ENCODE results near the gene MGAM2.
"Not testable (repeated sequence)": the region's sequence is repeated elsewhere in the genome, so short reads cannot be mapped to it uniquely, and the experiment has no call there.

Gene MGAM2

GRCh38 chr7:142111499-142111898 lies at the start of gene MGAM2:
Gene MGAM2 (plus strand): TSS chr7:142111718. CDS start chr7:142116874, 5,156 bp downstream.
- DNase-seq (ENCODE audit: low read depth in 2 of 2, low spot score in 1 of 2): no peak

DNA sequence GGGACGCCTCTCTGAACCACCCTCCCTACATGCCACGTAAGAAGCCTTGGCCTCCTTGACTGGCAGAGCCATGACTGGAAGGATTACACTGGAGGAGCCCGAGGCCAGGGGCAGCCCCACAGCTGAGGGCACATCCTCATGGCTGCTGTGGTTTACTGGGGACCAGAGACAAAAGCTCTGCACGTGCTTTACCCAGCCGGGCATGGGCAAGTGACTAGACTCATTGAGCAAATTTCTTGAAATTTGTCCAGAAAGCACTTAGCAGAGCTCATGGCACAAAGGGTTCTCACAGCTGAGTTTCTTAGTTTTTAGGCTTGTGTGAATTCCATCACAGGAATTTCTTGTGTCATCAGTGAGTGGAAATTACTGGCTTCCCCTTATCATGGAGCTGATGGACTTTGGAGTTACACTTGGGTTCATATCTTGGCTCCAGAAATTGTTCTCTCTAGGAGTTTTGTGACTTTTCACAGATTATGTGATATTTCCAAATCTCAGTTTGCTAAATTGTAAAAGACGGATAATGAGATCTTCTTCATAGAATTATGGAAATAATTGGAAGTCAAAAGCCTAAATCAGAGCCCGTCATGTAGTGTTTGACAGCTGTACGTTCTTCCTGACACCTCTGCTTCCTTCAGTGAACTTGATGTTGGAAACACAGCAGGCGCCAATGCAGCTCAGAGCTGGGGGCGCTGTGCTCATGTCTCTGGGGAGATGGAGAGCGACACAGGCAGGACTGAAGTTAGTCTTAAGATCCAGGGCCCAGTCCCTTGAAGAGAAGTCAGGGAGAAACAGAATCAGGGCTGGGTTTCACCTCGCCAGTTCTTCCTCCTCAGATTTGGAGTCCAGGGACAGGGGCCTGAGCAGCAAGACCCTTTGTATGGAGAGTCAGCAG lies 47.7 kb upstream of the MGAM2 start:
- no peak for DNase-seq (ENCODE audit: low read depth in 2 of 2, low spot score in 1 of 2)

- DNase-seq (ENCODE audit: low read depth in 2 of 2, low spot score in 1 of 2): no peak
These were observed 45.0 kb upstream of the MGAM2 start for GRCh38 chr7:142066536-142066935.

DNA sequence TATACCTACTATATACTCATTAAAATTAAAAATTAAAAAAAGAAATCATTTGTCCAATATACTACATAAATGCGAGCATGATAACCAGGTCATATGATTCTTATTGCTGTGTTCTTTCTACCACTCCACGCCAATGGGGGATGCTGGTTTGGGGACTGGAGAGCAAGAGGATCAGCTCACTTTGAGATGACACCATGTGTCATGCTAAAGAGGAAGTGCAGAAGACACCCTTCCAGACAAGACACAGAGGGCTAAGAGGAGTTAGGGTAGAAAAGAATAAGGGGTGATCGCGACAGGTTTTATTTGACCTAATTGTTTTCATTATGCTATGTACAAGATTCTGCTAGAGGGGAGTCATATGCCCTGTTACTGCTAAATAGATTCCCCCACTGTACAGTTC lies 33.8 kb upstream of the MGAM2 start:
- DNase-seq (ENCODE audit: low read depth in 2 of 2, low spot score in 1 of 2): no peak

GRCh38 chr7:142083605-142084004 lies 27.9 kb upstream of the MGAM2 start:
- no peak for DNase-seq (ENCODE audit: low read depth in 2 of 2, low spot score in 1 of 2)

DNA sequence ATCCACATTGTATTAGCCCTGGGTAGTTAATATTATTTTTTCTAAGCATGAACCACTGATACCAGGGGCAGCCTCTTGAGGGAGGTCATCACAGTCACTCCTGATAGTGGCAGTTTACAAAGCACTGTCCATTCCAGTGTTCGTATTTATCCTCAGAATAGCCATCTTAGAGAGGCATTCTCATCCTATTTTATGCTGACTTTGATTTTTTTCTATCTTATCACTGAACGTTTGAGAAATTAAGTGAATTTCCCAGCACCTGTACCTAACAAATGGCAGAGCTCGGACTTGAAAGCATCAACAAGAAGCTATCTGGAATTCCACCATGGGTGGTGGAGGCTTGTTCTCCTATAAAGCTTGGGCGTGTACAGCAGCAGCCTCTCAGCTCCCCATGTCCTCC lies 26.1 kb upstream of the MGAM2 start:
- no peak for DNase-seq (ENCODE audit: low read depth in 2 of 2, low spot score in 1 of 2)

DNA sequence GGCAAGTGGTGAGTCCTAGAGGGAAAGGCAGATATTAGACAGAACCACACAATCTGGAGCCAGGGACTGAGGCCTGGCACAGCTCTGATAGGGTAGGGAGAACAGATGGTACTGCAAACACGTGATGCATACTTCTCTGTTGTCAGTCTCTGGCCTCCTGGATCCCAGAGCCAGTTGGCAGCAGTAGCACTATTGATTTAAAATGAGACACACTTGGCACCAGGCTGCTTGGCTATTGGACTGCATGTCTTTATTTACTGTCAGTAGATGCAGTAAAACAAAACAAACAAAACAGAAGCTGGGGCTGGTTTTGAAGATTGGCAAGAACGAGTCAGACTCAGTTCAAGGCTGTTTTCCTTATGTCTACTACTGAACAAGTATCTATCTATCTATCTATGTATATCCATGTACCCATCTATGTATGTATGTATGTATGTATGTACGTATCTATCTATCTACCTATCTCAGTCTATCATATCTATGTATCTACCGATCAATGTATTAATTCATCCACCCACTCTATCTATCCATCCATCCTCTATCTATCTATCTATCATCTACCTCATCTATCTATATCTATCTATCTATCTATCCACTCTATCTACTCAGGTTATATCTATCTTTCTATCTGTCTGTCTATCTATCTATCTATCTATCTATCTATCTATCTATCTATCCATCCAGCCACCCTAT lies 23.4 kb upstream of the MGAM2 start:
- no peak for DNase-seq (ENCODE audit: low read depth in 2 of 2, low spot score in 1 of 2)

GRCh38 chr7:142089035-142089434 lies 22.5 kb upstream of the MGAM2 start:
- DNase-seq (ENCODE audit: low read depth in 2 of 2, low spot score in 1 of 2): no peak

DNA sequence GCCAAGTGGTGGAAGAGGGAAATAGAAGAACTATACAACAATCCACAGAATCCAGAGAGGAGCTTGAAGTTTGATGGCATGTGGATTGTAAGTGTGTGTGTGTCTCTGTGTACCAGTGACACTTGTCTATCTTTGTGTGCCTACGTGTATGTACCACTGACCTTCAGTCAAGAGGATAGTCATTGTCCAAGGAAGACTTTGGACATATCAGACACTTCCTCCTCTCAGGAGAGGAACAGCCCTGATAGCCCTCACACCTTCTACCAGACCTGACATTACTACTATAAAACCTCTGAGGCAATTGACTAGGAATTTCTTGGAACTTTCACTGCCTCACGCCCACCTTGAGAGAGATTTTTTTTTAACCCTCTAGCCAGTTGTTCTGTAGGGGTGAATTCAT lies 19.6 kb upstream of the MGAM2 start:
- no peak for DNase-seq (ENCODE audit: low read depth in 2 of 2, low spot score in 1 of 2)

DNA sequence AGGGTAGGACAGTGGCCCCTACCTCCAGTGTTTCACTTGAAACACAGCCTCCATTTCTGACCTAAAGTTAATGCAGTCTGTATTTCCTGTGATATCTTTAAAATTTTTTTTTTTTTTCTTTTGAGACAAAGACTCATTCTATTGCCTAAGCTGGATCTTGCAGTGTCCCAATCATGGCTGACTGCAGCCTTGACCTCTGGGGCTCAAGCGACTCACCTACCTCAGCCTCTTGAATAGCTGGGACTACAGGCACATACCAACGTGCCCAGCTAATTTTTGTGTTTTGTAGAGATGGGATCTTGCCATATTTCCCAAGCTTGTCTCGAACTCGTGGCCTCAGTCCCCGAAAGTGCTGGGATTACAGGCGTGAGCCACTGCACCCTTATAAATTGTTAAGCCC lies 16.7 kb upstream of the MGAM2 start:
- no peak for DNase-seq (ENCODE audit: low read depth in 2 of 2, low spot score in 1 of 2)

- no peak for DNase-seq (ENCODE audit: low read depth in 2 of 2, low spot score in 1 of 2)
These were observed 13.9 kb upstream of the MGAM2 start for GRCh38 chr7:142097571-142097970.

GRCh38 chr7:142098004-142098403 lies 13.5 kb upstream of the MGAM2 start:
- DNase-seq (ENCODE audit: low read depth in 2 of 2, low spot score in 1 of 2): no peak

DNA sequence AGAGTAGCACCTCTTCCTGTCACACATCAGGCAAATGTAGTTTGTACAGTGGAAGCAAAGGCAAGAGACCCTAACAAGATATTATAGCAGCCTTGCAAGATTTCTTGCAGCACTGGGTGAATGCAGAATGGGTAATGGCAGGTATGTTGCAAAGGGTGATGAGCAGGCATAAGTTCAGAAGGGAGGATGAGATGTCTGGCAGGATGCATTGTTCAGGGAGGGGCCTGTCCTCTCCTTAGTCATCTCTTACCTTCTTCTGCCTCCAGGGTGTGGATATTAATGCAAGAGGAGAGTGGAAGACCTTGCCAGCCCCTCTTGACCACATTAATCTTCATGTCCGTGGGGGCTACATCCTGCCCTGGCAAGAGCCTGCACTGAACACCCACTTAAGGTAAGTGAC lies 12.2 kb upstream of the MGAM2 start:
- not testable (repeated sequence) for DNase-seq (ENCODE audit: low read depth in 2 of 2, low spot score in 1 of 2)

- DNase-seq (ENCODE audit: low read depth in 2 of 2, low spot score in 1 of 2): no peak
These were observed 10.9 kb upstream of the MGAM2 start for GRCh38 chr7:142100634-142101033.

DNA sequence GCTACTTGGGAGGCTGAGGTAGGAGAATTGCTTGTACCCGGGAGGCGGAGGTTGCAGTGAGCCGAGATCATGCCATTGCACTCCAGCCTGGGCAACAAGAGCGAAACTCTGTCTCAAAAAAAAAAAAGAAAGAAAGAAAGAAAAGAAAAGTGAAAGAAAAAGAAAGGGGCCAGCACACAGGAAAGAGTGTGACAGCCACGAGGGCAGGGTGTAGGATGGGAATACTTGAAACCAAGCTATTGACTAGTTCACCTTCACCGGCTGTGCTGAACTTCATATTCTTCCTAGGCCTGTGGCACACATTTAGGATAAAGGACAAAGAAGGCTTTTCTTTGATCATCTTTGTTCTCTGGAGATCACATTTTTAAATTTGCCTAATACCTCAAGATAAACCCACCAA lies 9.7 kb upstream of the MGAM2 start:
- not testable (repeated sequence) for DNase-seq (ENCODE audit: low read depth in 2 of 2, low spot score in 1 of 2)

- DNase-seq (ENCODE audit: low read depth in 2 of 2, low spot score in 1 of 2): no peak
These were observed 6.7 kb upstream of the MGAM2 start for GRCh38 chr7:142104550-142105527.

DNA sequence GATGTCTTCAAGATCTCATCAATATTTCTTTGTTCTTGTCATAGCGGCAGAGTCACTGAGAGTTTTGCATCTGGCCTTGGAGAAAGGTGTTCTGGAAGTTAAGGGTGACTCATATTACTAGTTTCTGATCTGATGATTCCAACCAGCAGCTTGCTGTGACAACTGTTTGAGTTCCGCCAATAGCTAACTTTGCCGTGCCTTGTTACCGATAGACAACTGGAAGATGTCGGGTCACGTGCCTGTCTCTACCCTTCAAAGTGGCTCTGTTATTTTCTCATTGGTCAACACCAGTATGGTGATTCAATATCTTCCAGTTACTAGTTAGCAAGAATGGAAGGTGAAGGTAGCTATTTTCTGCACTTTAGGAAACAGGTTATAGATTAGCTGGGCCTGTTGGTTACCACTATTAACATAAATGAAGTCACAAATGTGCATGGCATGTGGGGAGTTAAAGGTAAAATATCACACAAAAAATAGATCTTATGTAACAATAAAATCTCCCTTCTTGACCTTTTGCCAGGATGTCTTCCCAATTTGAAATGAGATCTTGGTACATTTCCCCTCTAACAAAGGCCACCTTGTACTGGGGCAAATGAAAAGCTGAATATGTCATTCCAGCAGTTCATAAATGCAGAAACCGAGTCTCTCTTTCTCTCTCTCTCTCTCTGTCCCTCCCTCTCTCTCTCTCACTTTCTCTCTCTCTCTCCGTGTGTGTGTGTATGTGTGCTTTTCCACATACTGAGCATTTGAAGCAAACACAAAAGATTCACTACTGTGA lies 2.6 kb upstream of the MGAM2 start:
- no peak for DNase-seq (ENCODE audit: low read depth in 2 of 2, low spot score in 1 of 2)

GRCh38 chr7:142110098-142110497 lies 1.4 kb upstream of the MGAM2 start:
- DNase-seq (ENCODE audit: low read depth in 2 of 2, low spot score in 1 of 2): no peak

GRCh38 chr7:142110638-142111037 lies 880 bp upstream of the MGAM2 start:
- no peak for DNase-seq (ENCODE audit: low read depth in 2 of 2, low spot score in 1 of 2)

- no peak for DNase-seq (ENCODE audit: low read depth in 2 of 2, low spot score in 1 of 2)
These were observed 568 bp downstream of the MGAM2 start for GRCh38 chr7:142112086-142112485.

GRCh38 chr7:142114207-142114606 lies 2.7 kb downstream of the MGAM2 start:
- DNase-seq (ENCODE audit: low read depth in 2 of 2, low spot score in 1 of 2): no peak
